GM18502 (cell line): ENCODE measurements around the gene C15orf62.

Experiments used
- ATAC-seq: cut with Tn5 transposase; IDR thresholded peaks from one replicate; pipeline ENCODE4 v1.9.1; 2021; ENCODE audit warnings: mild to moderate bottlenecking; ENCODE audit not compliant: unreplicated experiment, poor library complexity

The C15orf62 gene

DNA sequence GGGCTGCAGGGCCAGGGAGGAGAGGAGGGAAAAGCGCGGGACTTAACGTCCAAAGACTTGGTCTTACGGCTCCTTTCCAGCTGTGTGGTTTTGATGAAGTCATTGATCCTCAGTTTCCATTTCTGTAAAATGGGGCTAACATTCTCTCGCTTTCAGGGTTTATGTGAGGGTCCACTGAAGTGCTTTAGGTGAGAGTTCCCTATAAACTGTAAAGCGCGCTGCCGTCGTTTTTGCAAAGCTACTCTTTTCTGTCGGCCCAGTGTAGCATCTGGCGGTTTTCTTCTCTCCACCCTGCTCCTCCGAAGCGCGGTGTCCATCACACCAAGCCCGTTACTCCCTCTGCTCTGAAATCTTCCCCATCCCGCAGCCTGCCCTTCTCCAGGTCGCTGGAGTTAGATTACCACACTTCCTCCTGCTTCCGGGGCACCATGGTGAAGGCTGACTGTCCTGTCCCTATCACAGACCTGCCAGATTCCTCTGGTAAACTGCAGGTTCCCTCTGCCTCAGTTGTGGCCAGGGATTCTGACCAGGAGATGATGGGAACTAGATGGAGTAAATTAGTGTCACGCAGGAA is 38.2 kb downstream of the C15orf62 start:
- ATAC-seq, result no peak

DNA sequence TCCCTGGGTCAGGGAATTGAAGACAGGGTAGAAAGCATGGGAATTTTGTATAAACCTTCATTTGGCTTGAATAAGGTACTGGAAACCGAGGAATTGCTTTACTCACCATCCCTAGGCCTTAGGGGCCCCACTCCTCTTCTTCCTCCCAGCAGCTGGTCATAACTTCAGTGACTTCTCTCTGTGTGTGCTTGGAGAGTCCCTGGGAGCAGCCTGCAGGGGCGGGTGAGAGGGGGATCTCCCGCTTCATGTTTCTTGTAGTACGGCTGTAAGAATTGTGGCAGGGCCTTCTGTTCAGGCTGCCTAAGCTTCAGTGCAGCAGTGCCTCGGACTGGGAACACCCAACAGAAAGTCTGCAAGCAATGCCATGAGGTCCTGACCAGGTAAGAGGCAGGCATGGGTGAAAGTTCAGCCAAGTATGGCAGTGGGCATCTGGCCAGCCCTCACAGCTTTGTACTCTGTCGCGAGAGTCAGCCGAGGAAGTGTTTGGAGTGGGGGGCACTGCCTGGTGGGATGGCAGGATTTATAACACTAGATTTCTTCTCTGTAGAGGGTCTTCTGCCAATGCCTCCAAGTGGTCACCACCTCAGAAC is 39.2 kb downstream of the C15orf62 start:
- ATAC-seq, result no peak

DNA sequence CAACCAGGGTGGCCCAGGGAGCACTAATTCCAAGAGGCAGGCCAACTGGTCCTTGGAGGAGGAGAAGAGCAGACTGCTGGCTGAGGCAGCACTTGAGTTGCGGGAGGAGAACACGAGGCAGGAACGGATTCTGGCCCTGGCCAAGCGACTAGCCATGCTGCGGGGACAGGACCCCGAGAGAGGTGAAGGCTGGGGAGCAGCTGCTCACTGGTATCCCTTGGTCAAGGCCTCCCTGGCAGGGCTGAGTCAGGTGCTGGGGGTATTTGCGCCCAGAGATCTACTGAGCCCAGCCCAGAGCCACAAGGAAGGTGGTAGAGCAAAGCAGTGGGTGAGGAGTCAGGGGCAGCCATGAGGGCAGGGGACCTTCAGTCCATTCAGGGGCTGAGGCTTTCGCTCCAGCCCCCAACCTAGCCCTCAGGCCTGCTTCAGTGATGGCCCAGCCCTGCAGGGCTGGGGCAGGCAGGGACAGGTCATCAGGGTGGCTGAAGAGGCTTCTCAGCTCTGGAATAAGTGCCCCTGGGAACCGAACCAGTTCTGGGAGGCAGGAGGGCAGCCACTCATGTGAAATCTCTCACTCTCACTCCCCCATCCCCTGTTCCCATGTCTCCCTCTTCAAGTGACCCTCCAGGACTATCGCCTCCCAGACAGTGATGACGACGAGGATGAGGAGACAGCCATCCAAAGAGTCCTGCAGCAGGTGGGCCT is 43.1 kb downstream of the C15orf62 start:
- ATAC-seq, result no peak

DNA sequence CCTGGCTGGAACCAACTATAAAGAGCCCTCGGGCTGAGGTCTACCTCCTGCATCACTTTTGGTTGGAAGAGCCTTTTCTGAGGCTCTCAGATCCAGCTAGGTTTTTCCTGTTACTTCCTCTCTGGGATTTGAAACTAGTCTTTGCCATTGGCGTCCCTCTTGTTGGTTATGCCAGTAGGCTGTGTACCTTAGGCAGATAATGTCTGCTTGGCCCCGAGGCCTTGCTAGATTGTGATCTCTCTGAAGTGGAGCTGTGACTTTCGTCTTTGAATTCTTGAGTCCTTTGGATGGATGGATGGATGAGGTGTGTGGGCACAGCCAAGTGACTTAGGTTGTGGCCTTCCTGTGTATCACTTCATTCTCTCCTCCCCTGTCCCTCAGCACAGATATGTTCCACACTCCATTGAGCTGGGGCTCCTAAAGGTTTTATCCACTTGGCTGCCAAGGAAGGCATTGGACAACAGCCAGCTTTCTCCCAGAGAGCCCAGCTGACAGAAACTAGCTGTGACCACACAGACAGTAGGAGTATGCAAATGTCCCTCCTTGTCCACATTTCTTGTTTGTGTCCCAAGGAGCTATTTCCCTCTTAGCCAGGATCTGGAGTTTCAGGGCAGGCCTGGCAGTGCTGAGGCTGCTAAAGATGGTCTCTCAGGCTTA is 45.4 kb downstream of the C15orf62 start:
- no peak for ATAC-seq

DNA sequence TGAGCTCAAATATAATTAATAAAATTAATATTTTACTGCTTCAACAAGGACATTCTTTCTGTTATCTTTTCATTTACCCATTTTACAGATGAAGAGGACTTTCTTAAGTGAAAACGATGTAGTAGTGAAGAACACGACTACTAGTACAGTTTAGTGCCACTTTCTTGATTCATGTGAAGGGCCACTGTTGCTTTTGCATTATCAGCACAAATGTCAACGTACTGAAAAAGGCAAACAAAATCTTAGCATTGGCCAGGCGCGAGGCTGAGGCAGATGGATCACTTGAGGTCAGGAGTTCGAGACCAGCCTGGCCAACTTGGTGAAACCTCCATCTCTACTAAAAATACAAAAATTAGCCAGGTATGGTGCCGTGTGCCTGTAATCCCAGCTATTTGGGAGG is 49.3 kb downstream of the C15orf62 start:
- no peak for ATAC-seq

DNA sequence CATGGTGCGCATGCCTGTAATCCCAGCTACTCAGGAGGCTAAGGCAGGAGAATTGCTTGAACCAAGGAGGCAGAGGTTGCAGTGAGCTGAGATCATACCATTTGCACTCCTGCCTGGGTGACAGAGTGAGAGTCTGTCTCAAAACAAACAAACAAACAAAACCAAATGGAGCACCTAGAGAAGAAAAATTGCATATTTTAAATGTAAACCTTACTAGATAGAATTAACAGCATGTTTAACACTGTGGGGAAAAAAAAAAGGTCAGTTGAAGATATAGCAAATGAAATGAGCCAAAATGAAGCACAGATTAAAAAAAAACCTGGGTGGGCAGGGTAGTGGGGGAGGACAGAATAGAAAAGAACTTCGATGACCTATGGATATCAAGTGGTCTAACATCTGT is 51.4 kb downstream of the C15orf62 start:
- ATAC-seq, result no peak
